IMR-90 (cell line): Measurements from ENCODE around the gene PLA2G4F. TPM values are rescaled to one million over a fixed set of nuclear protein-coding genes. Genes with fewer than 3 reads are reported as not detected.
A peak's percentile ranks its signal among the peaks of the same experiment; 100 is the strongest.

ENCODE experiments used
- ATAC-seq: fragments of 200-7000 bp; cut with Tn5 transposase; 2 replicates; pipeline ENCODE4 v1.9.1; 2020; ENCODE audit warnings: low read depth, mild to moderate bottlenecking, moderate library complexity
- BruUV-seq: library from RNA; stranded (reverse); fragments of 400-500 nt; replicated peaks from 2 replicates; lab custom pipeline; 2021; lab: Mats Ljungman, UMichigan
- CTCF ChIA-PET: fragments of 300-600 bp; formaldehyde crosslinking; extraction: SDS; loops from one replicate; lab custom pipeline; 2021; ENCODE audit warnings: antibody characterized with exemption; lab: Yijun Ruan, JAX
- POLR2A ChIA-PET: fragments of 300-600 bp; sonication (Branson Sonifier 250); formaldehyde crosslinking; loops from one replicate; lab custom pipeline; 2022; ENCODE audit warnings: antibody characterized with exemption; ENCODE audit not compliant: unreplicated experiment; lab: Charles Lee
- DNase-seq: peaks from one replicate; pipeline ENCODE4 v3.0.0; 2013
- H2AFZ ChIP-seq: replicated peaks from 2 replicates; pipeline ENCODE3; 2013; ENCODE audit warnings: low read length, mild to moderate bottlenecking; ENCODE audit not compliant: poor library complexity
- H2AK5ac ChIP-seq: 2 replicates; pipeline ENCODE4 v1.6.1; 2013; ENCODE audit warnings: low read depth, low read length, inconsistent platforms
- H2AK9ac ChIP-seq: replicated peaks from 2 replicates; pipeline ENCODE3; 2013; ENCODE audit warnings: mild to moderate bottlenecking, low read depth, low read length, moderate library complexity; ENCODE audit not compliant: poor library complexity
- H2BK120ac ChIP-seq: 2 replicates; pipeline ENCODE4 v1.6.1; 2013; ENCODE audit warnings: low read depth, low read length, inconsistent platforms
- H2BK15ac ChIP-seq: 3 replicates; pipeline ENCODE4 v1.6.1; 2013; ENCODE audit warnings: low read depth, low read length, inconsistent platforms
- H2BK20ac ChIP-seq: 2 replicates; pipeline ENCODE4 v1.6.1; 2013; ENCODE audit warnings: low read depth, mild to moderate bottlenecking, inconsistent platforms, low read length, moderate library complexity
- H2BK5ac ChIP-seq: 2 replicates; pipeline ENCODE4 v1.6.1; 2013; ENCODE audit warnings: mild to moderate bottlenecking, low read depth, low read length, inconsistent platforms; ENCODE audit not compliant: poor library complexity, severe bottlenecking
- H3K14ac ChIP-seq: replicated peaks from 2 replicates; pipeline ENCODE4 v1.6.1; 2013; ENCODE audit warnings: low read depth, low read length, inconsistent platforms
- H3K18ac ChIP-seq: 2 replicates; pipeline ENCODE4 v1.6.1; 2013; ENCODE audit warnings: low read depth, low read length, control low read depth
- H3K23ac ChIP-seq: 2 replicates; pipeline ENCODE4 v1.6.1; 2013; ENCODE audit warnings: low read depth, low read length, inconsistent platforms
- H3K27ac ChIP-seq: 2 replicates; pipeline ENCODE4 v1.5.1; 2013; ENCODE audit warnings: mild to moderate bottlenecking, control low read depth, low read length; ENCODE audit not compliant: insufficient read depth
- H3K27me3 ChIP-seq: 2 replicates; pipeline ENCODE4 v1.6.1; 2013; ENCODE audit warnings: low read length; ENCODE audit not compliant: control insufficient read depth, insufficient read depth
- H3K36me3 ChIP-seq: 2 replicates; pipeline ENCODE4 v1.6.1; 2013; ENCODE audit warnings: low read length, mixed read lengths; ENCODE audit not compliant: control insufficient read depth, insufficient read depth
- H3K4ac ChIP-seq: 2 replicates; pipeline ENCODE4 v1.6.1; 2013; ENCODE audit warnings: low read depth, low read length, inconsistent platforms
- H3K4me1 ChIP-seq: 2 replicates; pipeline ENCODE4 v1.6.1; 2013; ENCODE audit warnings: low read length, mixed read lengths; ENCODE audit not compliant: control insufficient read depth, insufficient read depth
- H3K4me2 ChIP-seq: 2 replicates; pipeline ENCODE4 v1.6.1; 2013; ENCODE audit warnings: low read depth, mild to moderate bottlenecking, control low read depth, low read length, moderate library complexity
- H3K4me3 ChIP-seq: 2 replicates; pipeline ENCODE4 v1.5.1; 2013; ENCODE audit warnings: low read depth, mild to moderate bottlenecking, control low read depth, low read length, moderate library complexity; ENCODE audit not compliant: insufficient read depth
- H3K56ac ChIP-seq: 2 replicates; pipeline ENCODE4 v1.6.1; 2013; ENCODE audit warnings: low read length, inconsistent platforms; ENCODE audit not compliant: insufficient read depth; ENCODE audit errors: extremely low read depth
- H3K79me1 ChIP-seq, 2 experiments: 2 replicates each; pipeline ENCODE4 v1.6.1; 2013; ENCODE audit warnings: low read length in 2 of 2, inconsistent platforms in 1 of 2, low read depth in 1 of 2
- H3K9ac ChIP-seq: 2 replicates; pipeline ENCODE4 v1.6.1; 2013; ENCODE audit warnings: low read depth, low read length, control low read depth
- H3K9me1 ChIP-seq: 2 replicates; pipeline ENCODE4 v1.6.1; 2013; ENCODE audit warnings: low read length, inconsistent platforms; ENCODE audit not compliant: insufficient read depth
- H3K9me3 ChIP-seq: 2 replicates; pipeline ENCODE4 v1.6.1; 2013; ENCODE audit warnings: low read length; ENCODE audit not compliant: control insufficient read depth, insufficient read depth
- H4K20me1 ChIP-seq: 2 replicates; pipeline ENCODE4 v1.6.1; 2013; ENCODE audit warnings: low read length, inconsistent platforms; ENCODE audit not compliant: insufficient read depth
- H4K5ac ChIP-seq: 2 replicates; pipeline ENCODE4 v1.6.1; 2013; ENCODE audit warnings: mild to moderate bottlenecking, low read depth, low read length, control low read depth
- H4K8ac ChIP-seq, 2 experiments: 2 replicates each; pipeline ENCODE4 v1.6.1; 2013; ENCODE audit warnings: low read depth in 2 of 2, low read length in 2 of 2, control low read depth in 1 of 2, inconsistent platforms in 1 of 2
- H4K91ac ChIP-seq: 2 replicates; pipeline ENCODE4 v1.6.1; 2013; ENCODE audit warnings: low read depth, low read length, inconsistent platforms; ENCODE audit not compliant: insufficient read depth
- BHLHE40 ChIP-seq: fragments of 150-350 bp; IDR thresholded peaks from 2 replicates; pipeline ENCODE4 v1.6.1; 2016; ENCODE audit warnings: mild to moderate bottlenecking, low read depth, low read length
- FOS ChIP-seq: fragments of 150-350 bp; IDR thresholded peaks from 2 replicates; pipeline ENCODE4 v1.6.1; 2016; ENCODE audit warnings: low read depth, low read length
- MAFK ChIP-seq: IDR thresholded peaks from 2 replicates; pipeline ENCODE4 v1.6.1; 2012; ENCODE audit warnings: low read depth, low read length, improper control_type of control experiment
- RCOR1 ChIP-seq: IDR thresholded peaks from 2 replicates; pipeline ENCODE4 v1.6.1; 2012; ENCODE audit warnings: mild to moderate bottlenecking, low read length, improper control_type of control experiment; ENCODE audit not compliant: insufficient replicate concordance
- WGBS, 2 experiments: methylation state at CpG; one replicate each; pipeline versions ENCODE4 v1.1.5 to v1.1.7; 2013; ENCODE audit warnings: missing lambda C conversion rate in 2 of 2; ENCODE audit not compliant: insufficient read length in 1 of 2; ENCODE audit errors: extremely low coverage in 2 of 2; 5-methylcytosine and 5-hydroxymethylcytosine counted together
- dilution Hi-C: fragments of 300-500 bp; cut with HindIII; formaldehyde crosslinking; loops from one replicate; pipeline ENCODE4 v1.14.3; 2018; ENCODE audit warnings: low sequenced_read_pairs; ENCODE audit not compliant: unreplicated experiment
- in situ Hi-C: fragments of 300-500 bp; cut with MboI; formaldehyde crosslinking; loops from 3 replicates; pipeline ENCODE4 v1.14.3; 2019; ENCODE audit warnings: low sequenced_read_pairs, inconsistent platforms, mixed read lengths
- intact Hi-C: fragments of 100-400 bp; cut with micrococcal nuclease; formaldehyde crosslinking; loops from 2 replicates; pipeline ENCODE4 v1.10.0; 2022
- polyA plus RNA-seq, 3 experiments: library from polyadenylated mRNA; depleted of rRNA; stranded (reverse); fragments of >200 nt; gene quantifications; 2 replicates each; pipeline ENCODE4 v1.2.3, GENCODE V29; 2012; ENCODE audit warnings: low replicate concordance in 1 of 3
- total RNA-seq: library from RNA; depleted of rRNA; stranded (reverse); fragments of >200 nt; gene quantifications from 2 replicates; pipeline ENCODE4 v1.2.3, GENCODE V29; 2012

PLA2G4F gene
- total and polyA plus RNA-seq, 2 of the 4 experiments (the other 2 are of a cell fraction): not detected

DNA sequence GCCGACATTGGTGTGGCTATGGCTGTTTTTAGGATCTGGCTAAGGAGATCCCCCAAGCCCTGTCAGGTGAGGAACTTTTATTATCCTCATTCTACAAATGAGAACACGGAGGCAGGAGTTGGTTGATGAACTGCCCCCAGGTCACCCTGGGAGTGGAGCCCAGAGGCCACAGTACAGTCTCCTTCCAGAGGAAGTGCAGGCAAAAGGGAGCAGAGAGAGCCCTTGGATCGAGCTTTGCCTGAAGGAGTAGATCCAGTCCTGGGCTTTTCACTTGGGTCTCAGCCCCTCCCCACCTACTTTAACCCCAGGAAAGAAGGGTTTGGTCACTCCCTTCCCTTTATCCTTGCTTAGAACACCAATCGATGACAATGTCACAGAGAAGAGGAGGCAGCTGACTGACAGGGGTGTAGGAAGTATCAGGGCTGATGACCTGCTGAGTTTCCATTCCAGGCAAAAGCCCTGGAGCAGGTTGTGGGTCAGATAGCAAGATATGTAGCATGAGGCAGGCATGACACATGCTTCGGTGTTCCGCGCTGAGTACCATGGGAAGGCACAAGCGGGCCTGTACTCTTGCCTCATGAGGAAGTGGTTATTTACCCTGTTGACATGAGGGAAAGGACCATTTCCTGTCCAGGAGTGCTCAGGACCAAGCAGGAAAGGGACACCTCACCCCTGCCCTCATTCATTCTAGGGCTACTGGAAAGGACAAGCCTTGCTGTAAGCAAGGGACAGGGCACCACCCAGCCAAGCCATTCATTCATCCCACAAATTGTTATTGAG, 56.2 kb downstream of the PLA2G4F start:
- Histone ChIP-seq H3K14ac (no peak overlapping the region), H3K79me1 (no peaks in the 10 kb centered on the region), H2BK120ac (no peak overlapping the region), H4K20me1 (no peaks in the 10 kb centered on the region), H3K9me3 (no peaks in the 10 kb centered on the region; the same call in none of the 2 replicates), H3K4me3 (no peak overlapping the region), H4K8ac (no peak overlapping the region), H3K4me2 (no peak overlapping the region), H3K9me1 (peaks cover 7% of the 10 kb centered on the region; the same call in 1 of the 2 replicates), H2AFZ (peak overlapping the region; percentile 40), H4K5ac (no peak overlapping the region), H3K27me3 (peaks cover 38% of the 10 kb centered on the region), H2BK20ac (no peak overlapping the region), H3K36me3 (no peaks in the 10 kb centered on the region), H3K56ac (no peak overlapping the region), H2BK15ac (no peak overlapping the region), H3K4ac (no peak overlapping the region), H2AK5ac (no peak overlapping the region), H2BK5ac (no peak overlapping the region), H2AK9ac (no peak overlapping the region), H3K23ac (no peak overlapping the region), H3K4me1 (no peaks in the 10 kb centered on the region), H4K91ac (no peak overlapping the region), H3K18ac (no peak overlapping the region), H3K9ac (no peak overlapping the region), H3K27ac (no peak overlapping the region)
- TF ChIP-seq FOS (no peak), BHLHE40 (no peak), RCOR1 (no peak), MAFK (no peak)
- ChIA-PET POLR2A (no interaction called here), CTCF (no interaction called here)
- WGBS, 2 experiments: 60% methylated on average over 1 of the region's 8 CpGs; no CpG with 5 or more reads in 1 of the 2 experiments
- intact Hi-C loops: no loop called here
- dilution Hi-C loops: no loop called here
- no TSS peak for BruUV-seq
- in situ Hi-C loops: no loop called here
- ATAC-seq: no peak
- DNase-seq: peak; percentile 6
